ENCODE measurements around the gene CMTM3.

The CMTM3 gene

GRCh38 chr16:66617010-66617434 lies 12.5 kb downstream of the CMTM3 start:
- Histone ChIP-seq H2BK12ac (ENCODE audit: low read length) (no peak overlapping the region), H3K79me2 (ENCODE audit: control insufficient read depth, insufficient read depth, low read length, poor library complexity) (no peaks in the 10 kb centered on the region), H3K4me1 (ENCODE audit: control insufficient read depth in 1 of 2, insufficient read depth in 2 of 2, low read length in 2 of 2) (peaks cover 12 to 17% of the 10 kb centered on the region in 2 experiments), H4K12ac (ENCODE audit: low read depth, low read length) (no peak overlapping the region), H3K4me3 (ENCODE audit: low read depth, low read length) (no peak overlapping the region), H4K91ac (ENCODE audit: low read depth, low read length) (no peak overlapping the region), H3K27ac (ENCODE audit: low read depth, low read length) (no peak overlapping the region), H3K36me3 (ENCODE audit: control insufficient read depth in 1 of 2, insufficient read depth in 2 of 2, low read length in 2 of 2) (peaks cover 24 to 26% of the 10 kb centered on the region in 2 experiments), H3K9me3 (ENCODE audit: insufficient read depth, low read depth, low read length) (peaks cover 4% of the 10 kb centered on the region), H2AK5ac (ENCODE audit: low read length) (no peak overlapping the region), H4K8ac (ENCODE audit: low read depth, low read length) (no peak overlapping the region), H3K4ac (ENCODE audit: low read depth, low read length) (no peak overlapping the region), H3K23ac (ENCODE audit: low read length) (no peak overlapping the region), H3K18ac (ENCODE audit: low read length) (no peak overlapping the region), H3K14ac (ENCODE audit: low read length) (no peak overlapping the region), H3K79me1 (ENCODE audit: low read length) (no peaks in the 10 kb centered on the region), H3K9ac (ENCODE audit: low read length) (no peak overlapping the region), H3K27me3 (ENCODE audit: insufficient read depth, low read length) (no peaks in the 10 kb centered on the region), H2BK5ac (ENCODE audit: low read depth, low read length, poor library complexity) (no peak overlapping the region), H2AFZ (ENCODE audit: insufficient read depth, low read length, poor library complexity) (no peak overlapping the region), H2BK120ac (ENCODE audit: insufficient read depth, low read length, poor library complexity) (no peak overlapping the region), H3K4me2 (ENCODE audit: low read length) (no peak overlapping the region)
- WGBS (ENCODE audit: extremely low coverage, insufficient coverage, insufficient read length) = no CpG with 5 or more reads among the region's 2 CpGs
- DNase-seq = no peak

- Histone ChIP-seq H3K36me3 (ENCODE audit: control insufficient read depth in 1 of 2, insufficient read depth in 2 of 2, low read length in 2 of 2) (peaks cover 19 to 22% of the 10 kb centered on the region in 2 experiments), H3K4me2 (ENCODE audit: low read length) (no peak overlapping the region), H3K4me3 (ENCODE audit: low read depth, low read length) (no peak overlapping the region), H3K27me3 (ENCODE audit: insufficient read depth, low read length) (no peaks in the 10 kb centered on the region), H2AFZ (ENCODE audit: insufficient read depth, low read length, poor library complexity) (no peak overlapping the region), H3K9ac (ENCODE audit: low read length) (no peak overlapping the region), H2BK5ac (ENCODE audit: low read depth, low read length, poor library complexity) (no peak overlapping the region), H3K4ac (ENCODE audit: low read depth, low read length) (no peak overlapping the region), H3K79me2 (ENCODE audit: control insufficient read depth, insufficient read depth, low read length, poor library complexity) (no peaks in the 10 kb centered on the region), H3K18ac (ENCODE audit: low read length) (no peak overlapping the region), H2BK120ac (ENCODE audit: insufficient read depth, low read length, poor library complexity) (no peak overlapping the region), H4K12ac (ENCODE audit: low read depth, low read length) (no peak overlapping the region), H2BK12ac (ENCODE audit: low read length) (no peak overlapping the region), H3K4me1 (ENCODE audit: control insufficient read depth in 1 of 2, insufficient read depth in 2 of 2, low read length in 2 of 2) (peaks cover 12 to 17% of the 10 kb centered on the region in 2 experiments), H3K79me1 (ENCODE audit: low read length) (no peaks in the 10 kb centered on the region), H2AK5ac (ENCODE audit: low read length) (no peak overlapping the region), H4K91ac (ENCODE audit: low read depth, low read length) (no peak overlapping the region), H3K23ac (ENCODE audit: low read length) (no peak overlapping the region), H3K9me3 (ENCODE audit: insufficient read depth, low read depth, low read length) (peaks cover 2% of the 10 kb centered on the region), H3K27ac (ENCODE audit: low read depth, low read length) (peak overlapping the region; percentile 8), H4K8ac (ENCODE audit: low read depth, low read length) (no peak overlapping the region), H3K14ac (ENCODE audit: low read length) (no peak overlapping the region)
- no CpG with 5 or more reads among the region's 7 CpGs for WGBS (ENCODE audit: extremely low coverage, insufficient coverage, insufficient read length)
- DNase-seq = peak; percentile 95 to 97
These were observed 13.2 kb downstream of the CMTM3 start for GRCh38 chr16:66617728-66618127.

GRCh38 chr16:66618588-66619375 lies 14.3 kb downstream of the CMTM3 start:
- Histone ChIP-seq H3K9ac (ENCODE audit: low read length) (no peak overlapping the region), H3K9me3 (ENCODE audit: insufficient read depth, low read depth, low read length) (no peaks in the 10 kb centered on the region), H2BK120ac (ENCODE audit: insufficient read depth, low read length, poor library complexity) (no peak overlapping the region), H3K4me2 (ENCODE audit: low read length) (no peak overlapping the region), H2BK12ac (ENCODE audit: low read length) (no peak overlapping the region), H3K18ac (ENCODE audit: low read length) (no peak overlapping the region), H3K79me1 (ENCODE audit: low read length) (no peaks in the 10 kb centered on the region), H4K91ac (ENCODE audit: low read depth, low read length) (no peak overlapping the region), H3K4me1 (ENCODE audit: control insufficient read depth in 1 of 2, insufficient read depth in 2 of 2, low read length in 2 of 2) (peaks cover 12 to 17% of the 10 kb centered on the region in 2 experiments), H3K14ac (ENCODE audit: low read length) (no peak overlapping the region), H3K79me2 (ENCODE audit: control insufficient read depth, insufficient read depth, low read length, poor library complexity) (no peaks in the 10 kb centered on the region), H3K36me3 (ENCODE audit: control insufficient read depth in 1 of 2, insufficient read depth in 2 of 2, low read length in 2 of 2) (peaks cover 13 to 15% of the 10 kb centered on the region in 2 experiments), H4K8ac (ENCODE audit: low read depth, low read length) (no peak overlapping the region), H3K27me3 (ENCODE audit: insufficient read depth, low read length) (no peaks in the 10 kb centered on the region), H3K23ac (ENCODE audit: low read length) (no peak overlapping the region), H2AK5ac (ENCODE audit: low read length) (no peak overlapping the region), H3K4ac (ENCODE audit: low read depth, low read length) (no peak overlapping the region), H2AFZ (ENCODE audit: insufficient read depth, low read length, poor library complexity) (no peak overlapping the region), H3K27ac (ENCODE audit: low read depth, low read length) (no peak overlapping the region), H2BK5ac (ENCODE audit: low read depth, low read length, poor library complexity) (no peak overlapping the region), H3K4me3 (ENCODE audit: low read depth, low read length) (no peak overlapping the region), H4K12ac (ENCODE audit: low read depth, low read length) (no peak overlapping the region)
- no CpG with 5 or more reads among the region's 10 CpGs for WGBS (ENCODE audit: extremely low coverage, insufficient coverage, insufficient read length)
- peak; percentile 94 for DNase-seq

- H3K9ac ChIP-seq (ENCODE audit: low read length) = no peak overlapping the region
- no CpG with 5 or more reads among the region's 12 CpGs for WGBS (ENCODE audit: extremely low coverage, insufficient coverage, insufficient read length)
- no peak overlapping the region for H3K4me2 ChIP-seq (ENCODE audit: low read length)
These were observed 15.3 kb downstream of the CMTM3 start for GRCh38 chr16:66619534-66620428.

More at GRCh38 chr16:66619534-66620428, 15.3 kb downstream of the CMTM3 start:
- H2BK12ac ChIP-seq (ENCODE audit: low read length) = no peak overlapping the region
- H3K27ac ChIP-seq (ENCODE audit: low read depth, low read length) = no peak overlapping the region
- no peak overlapping the region for H4K91ac ChIP-seq (ENCODE audit: low read depth, low read length)
- H2AFZ ChIP-seq (ENCODE audit: insufficient read depth, low read length, poor library complexity) = no peak overlapping the region
- H3K4ac ChIP-seq (ENCODE audit: low read depth, low read length) = no peak overlapping the region
- no peak overlapping the region for H3K4me3 ChIP-seq (ENCODE audit: low read depth, low read length)
- no peak overlapping the region for H4K12ac ChIP-seq (ENCODE audit: low read depth, low read length)
- H2BK5ac ChIP-seq (ENCODE audit: low read depth, low read length, poor library complexity) = no peak overlapping the region
- no peaks in the 10 kb centered on the region for H3K27me3 ChIP-seq (ENCODE audit: insufficient read depth, low read length)
- no peaks in the 10 kb centered on the region for H3K9me3 ChIP-seq (ENCODE audit: insufficient read depth, low read depth, low read length)
- H2AK5ac ChIP-seq (ENCODE audit: low read length) = no peak overlapping the region
- no peak overlapping the region for H3K14ac ChIP-seq (ENCODE audit: low read length)
- H3K79me2 ChIP-seq (ENCODE audit: control insufficient read depth, insufficient read depth, low read length, poor library complexity) = no peaks in the 10 kb centered on the region
- no peaks in the 10 kb centered on the region for H3K79me1 ChIP-seq (ENCODE audit: low read length)
- H3K18ac ChIP-seq (ENCODE audit: low read length) = no peak overlapping the region
- peaks cover 10 to 14% of the 10 kb centered on the region in 2 experiments for H3K4me1 ChIP-seq (ENCODE audit: control insufficient read depth in 1 of 2, insufficient read depth in 2 of 2, low read length in 2 of 2)
- H4K8ac ChIP-seq (ENCODE audit: low read depth, low read length) = no peak overlapping the region
- no peak overlapping the region for H2BK120ac ChIP-seq (ENCODE audit: insufficient read depth, low read length, poor library complexity)
- no peak overlapping the region for H3K23ac ChIP-seq (ENCODE audit: low read length)
- DNase-seq = no peak
- peaks cover 10 to 13% of the 10 kb centered on the region in 2 experiments for H3K36me3 ChIP-seq (ENCODE audit: control insufficient read depth in 1 of 2, insufficient read depth in 2 of 2, low read length in 2 of 2)

All from trophoblast cell (in vitro differentiated cells and primary cell).